GM18520 (cell line): ENCODE measurements around the gene ACOX3.
"Not testable (repeated sequence)": the region's sequence is repeated elsewhere in the genome, so short reads cannot be mapped to it uniquely, and the experiment has no call there.

ENCODE experiments used
- ATAC-seq: cut with Tn5 transposase; IDR thresholded peaks from one replicate; pipeline ENCODE4 v1.9.1; 2021; ENCODE audit not compliant: unreplicated experiment

ACOX3 gene

DNA sequence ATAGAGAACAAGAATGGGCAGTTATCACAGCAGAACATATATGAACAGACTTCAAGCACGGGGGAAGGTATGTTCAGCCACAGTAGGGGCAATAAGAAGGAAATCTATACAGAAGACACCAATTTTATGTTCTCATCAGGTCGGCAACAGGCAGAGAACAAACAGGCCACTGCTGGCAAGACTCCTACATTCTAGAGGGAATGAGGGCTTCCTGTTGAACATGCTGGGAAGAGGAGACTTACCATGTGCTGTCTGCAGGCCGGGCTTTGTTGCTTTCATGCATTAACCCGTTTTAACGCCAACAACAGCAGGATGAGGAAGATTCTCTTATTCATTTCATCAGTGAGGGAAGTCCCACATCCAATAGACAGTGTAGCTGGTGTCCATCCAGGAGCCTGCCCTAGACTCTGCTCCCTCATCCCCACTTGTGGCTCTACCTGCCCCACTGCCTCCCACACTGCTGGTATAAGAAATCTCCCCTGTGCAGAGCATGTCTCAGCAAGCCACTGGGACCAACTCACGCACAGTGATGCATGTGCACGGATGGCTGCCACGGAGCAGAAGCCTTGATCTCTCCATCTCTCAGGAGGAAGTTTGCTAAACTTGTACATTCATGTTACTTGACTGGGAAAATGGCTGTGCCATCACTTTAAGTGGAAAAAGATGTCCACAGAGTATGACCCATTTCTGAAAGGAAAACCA is 84.5 kb downstream of the ACOX3 start:
- ATAC-seq = no peak

DNA sequence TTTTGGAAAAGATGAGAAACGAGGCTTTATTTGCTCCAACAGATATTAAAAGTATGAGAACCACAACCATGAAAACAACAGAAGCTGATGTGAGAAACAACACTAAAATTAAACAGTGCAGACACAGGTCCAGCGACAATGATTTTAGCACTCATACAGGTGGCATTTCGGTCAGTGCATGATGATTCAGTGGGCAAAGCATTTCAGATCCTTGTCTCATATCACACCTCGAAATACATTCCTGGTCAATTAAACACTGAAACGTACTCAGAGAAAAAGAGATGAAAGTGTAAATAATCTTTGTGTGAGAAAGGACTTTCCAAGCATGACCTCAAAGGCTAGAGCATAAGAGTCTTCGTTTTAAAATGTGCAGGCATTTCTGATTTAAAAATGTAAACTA is 85.2 kb downstream of the ACOX3 start:
- no peak for ATAC-seq

DNA sequence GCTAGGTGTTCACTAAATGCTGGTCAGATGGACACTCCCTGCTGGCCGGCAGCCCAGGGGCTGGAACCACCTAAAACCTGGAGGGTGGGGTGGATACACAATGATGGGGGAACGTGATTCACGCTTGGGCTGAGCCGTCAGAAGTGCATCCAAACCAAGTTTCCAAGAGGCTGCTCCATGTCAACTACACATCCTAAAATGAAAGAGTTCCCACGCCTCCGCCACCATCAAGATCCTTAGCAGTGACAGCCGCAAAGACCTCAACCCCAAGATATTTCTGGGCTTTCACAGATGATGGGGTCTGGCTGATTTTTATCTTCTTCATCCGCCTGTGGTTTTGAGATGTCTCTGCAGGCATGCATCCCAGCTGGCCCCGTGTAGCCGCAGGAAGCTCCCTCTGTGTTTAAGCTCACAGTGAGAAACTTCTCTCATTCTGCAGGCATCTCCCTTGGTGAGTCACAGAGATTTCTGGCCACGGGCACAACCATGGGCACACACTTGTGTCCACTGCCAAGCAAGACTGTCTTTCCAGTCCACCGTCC is 86.5 kb downstream of the ACOX3 start:
- ATAC-seq = no peak

DNA sequence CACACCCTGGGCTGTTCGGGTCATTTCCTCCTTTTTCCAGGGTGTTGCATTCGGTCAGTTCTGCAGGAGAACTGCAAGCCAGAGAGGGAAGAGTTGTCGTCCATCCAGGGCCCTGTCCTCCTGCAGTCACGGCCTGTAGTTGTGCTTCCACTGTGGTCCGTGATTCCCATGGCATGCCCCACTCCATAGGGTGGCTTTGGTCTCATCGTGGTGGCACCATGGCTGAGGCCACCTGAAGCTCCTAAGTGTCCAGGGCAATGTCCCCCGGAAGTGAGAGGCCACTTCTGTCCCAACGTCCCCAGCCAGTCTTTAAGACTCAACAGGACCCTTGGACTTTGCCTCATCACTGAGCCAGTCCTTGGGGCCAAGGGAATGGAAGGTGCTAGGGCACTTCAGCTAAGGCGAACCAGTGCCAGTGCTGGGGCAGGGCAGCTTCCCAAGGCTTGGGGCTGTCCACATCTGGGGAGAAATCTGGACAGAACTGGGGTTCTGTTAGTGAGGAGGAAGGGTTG is 87.3 kb downstream of the ACOX3 start:
- ATAC-seq = no peak

DNA sequence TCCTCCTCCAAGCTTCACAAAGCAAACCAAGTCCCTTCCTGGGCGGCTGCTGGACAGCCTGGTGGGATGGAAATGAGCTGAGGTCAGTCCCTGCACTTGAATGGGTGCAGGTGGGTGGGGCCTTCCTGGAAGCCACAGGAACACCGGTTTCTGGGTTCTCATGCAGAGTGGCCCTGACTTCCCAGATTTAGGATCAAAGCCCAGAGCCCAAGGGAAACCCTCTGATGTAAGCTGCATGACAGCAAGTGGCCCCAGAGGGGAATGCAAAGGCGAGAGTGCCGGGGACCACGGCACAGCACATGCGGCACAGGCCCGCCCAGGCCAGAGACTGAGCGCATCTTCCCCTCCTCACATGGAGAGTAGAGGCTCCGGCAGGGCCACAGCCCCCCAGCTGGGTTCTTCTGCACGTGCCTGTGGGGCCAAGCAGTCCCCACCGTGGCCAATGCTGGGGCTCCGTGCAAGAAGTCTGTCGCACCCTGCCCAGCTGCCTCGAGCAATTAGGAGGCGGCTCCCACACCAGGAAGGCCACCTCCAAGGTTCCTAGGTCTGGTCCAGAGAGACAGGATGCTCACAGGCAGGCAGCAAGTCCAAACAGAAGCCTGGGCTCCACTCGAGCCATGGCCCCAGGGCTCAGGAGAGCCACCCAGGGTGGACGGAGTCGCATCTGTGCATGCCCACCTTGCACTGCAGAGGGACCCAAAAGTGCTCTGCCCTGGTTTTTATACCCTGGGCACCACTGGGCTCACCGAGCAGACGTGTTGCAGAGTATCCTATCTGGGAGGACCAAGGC is 88.0 kb downstream of the ACOX3 start:
- ATAC-seq = no peak

DNA sequence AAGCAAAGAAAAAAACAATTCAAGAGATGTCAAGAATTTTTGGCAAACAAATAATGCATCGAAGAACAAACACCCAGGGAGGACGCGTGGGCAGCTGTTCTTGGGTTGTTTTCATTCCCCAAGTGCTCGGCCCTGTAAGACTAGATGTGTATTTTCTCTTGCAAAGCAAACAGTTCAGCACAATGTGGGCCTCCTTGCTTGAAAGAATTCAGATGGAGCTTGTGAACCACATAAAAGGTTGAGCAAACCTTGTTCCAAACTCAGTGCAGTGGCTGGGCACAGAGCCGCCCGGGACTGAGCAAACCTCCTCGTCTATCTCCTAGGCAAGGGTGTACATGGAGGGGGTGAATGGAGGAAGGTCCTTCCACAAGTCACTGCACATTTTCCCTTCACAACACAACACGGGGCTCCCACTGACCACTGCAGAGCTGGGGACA is 88.6 kb downstream of the ACOX3 start:
- no peak for ATAC-seq

DNA sequence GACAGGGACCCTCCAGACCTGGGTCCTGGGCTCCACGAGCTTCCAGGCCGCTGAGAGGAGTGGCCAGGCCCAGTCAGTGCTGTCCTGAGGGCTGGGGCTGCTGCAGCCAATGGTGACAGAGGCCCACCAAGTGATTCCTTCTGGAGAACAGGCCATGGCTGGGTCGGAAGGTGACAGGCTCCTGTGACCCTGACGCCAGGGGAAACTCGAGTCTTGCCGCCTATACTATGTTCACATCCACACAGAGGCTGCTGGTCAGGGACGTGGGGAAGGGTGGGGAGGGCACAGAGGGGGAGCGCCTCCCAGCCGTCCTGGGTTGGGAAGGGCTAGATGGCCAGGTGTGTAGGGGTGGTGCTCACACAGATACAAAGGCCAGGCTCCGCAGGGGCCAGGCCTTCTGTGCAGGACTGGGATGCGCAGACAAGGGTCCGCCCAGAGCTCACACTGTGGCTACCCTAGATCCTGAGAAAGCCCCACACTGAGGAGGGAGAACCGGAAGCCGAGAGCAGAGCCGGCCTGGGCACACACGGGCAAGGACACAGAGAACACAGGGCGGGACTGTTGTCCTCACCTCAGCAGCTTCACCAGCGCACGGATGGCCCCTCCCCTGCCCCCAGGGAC is 89.6 kb downstream of the ACOX3 start:
- ATAC-seq = no peak

DNA sequence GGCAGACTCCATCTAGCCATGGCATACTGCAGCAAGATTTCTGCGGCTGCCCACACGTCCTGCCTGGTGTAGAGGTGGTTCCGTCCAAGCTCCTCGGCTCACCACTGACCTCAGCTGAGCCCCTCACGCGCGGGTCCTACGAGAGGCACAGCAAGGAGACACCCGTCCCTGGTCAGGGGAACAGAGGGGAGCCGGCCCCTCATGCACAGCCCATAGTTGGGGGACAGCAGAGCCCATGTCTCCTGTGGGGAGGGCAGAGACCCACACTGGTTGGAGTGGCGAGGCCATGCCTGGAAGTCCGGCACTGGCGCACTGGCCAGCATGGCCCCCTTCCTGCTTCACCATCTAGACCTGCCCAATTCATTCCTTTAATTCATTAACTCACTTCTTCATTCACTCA is 90.2 kb downstream of the ACOX3 start:
- ATAC-seq = no peak

DNA sequence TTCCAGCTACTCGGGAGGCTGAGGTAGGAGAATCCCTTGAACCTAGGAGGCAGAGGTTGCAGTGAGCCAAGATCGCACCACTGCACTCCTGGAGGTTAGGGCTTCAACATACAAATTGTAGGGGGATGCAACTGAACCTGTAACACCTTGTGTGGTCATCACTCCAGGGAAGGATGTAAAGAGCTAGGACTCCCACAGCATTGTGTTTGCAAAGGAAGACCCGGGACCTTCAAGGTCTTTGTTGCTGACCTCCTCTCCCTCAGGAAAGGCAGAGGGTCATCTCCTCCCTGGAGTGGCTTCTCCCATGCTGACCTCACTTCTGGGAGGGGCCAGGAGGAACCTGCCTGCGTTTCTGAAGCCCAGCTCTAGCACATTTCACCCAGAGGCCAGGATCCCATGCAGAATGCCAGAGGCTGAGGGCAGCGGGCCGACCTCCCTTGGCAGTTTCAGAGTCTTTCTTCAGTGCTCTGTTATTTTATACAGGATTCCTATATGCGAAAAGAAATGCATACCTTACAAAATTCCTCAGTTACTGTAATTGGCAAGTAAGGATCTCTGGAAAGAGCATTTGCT is 90.8 kb downstream of the ACOX3 start:
- ATAC-seq = no peak

DNA sequence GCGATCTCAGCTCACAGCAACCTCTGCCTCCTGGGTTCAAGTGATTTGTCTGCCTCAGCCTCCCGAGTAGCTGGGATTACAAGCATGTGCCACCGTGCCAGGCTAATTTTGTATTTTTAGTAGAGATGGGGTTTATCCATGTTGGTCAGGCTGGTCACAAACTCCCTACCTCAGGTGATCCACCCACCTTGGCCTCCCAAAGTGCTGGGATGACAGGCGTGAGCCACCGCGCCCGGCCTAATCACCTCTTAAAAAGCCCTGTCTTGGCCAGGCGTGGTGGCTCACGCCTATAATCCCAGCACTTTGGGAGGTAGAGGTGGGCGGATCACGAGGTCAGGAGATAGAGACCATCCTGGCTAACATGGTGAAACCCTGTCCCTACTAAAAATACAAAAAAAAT is 91.3 kb downstream of the ACOX3 start:
- not testable (repeated sequence) for ATAC-seq

DNA sequence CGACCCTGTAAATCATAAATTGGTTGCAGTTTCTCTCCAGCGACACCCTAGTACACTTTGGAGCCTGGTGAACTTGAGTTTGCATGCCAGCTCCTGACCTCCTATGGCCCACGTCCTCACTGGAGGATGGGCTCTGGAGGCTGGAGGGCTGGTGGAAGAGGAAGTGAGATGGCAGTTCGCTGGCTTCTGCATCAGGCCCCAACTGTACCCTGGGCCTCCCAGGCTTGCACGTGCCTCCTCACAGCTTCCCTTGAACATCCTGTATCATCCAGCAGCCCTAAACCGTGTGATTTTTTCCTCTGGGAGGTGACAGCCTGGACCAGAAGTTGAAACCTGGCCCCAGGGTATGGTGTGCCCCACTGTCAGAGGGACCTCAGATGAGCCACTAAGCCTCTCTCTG is 92.5 kb downstream of the ACOX3 start:
- ATAC-seq = no peak

DNA sequence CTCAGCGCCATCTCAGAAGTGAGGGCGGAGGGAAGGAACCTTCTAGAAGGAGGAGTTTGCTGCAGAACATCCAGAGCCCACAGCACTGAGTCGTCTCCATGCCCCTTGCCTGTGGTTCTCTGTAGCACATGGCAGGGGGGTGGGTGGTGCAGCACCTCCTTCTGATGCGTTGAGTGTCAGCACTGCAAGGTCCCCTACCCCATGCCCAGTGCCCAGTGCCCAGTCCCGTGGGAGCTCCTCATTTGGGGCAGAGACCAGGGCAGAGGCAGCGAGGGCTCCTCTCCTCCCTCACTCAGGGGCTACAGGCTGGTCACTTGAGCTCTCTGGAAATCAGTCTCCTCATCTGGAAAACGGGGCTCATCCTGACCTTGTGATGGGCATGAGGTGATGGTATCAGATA is 92.9 kb downstream of the ACOX3 start:
- no peak for ATAC-seq

DNA sequence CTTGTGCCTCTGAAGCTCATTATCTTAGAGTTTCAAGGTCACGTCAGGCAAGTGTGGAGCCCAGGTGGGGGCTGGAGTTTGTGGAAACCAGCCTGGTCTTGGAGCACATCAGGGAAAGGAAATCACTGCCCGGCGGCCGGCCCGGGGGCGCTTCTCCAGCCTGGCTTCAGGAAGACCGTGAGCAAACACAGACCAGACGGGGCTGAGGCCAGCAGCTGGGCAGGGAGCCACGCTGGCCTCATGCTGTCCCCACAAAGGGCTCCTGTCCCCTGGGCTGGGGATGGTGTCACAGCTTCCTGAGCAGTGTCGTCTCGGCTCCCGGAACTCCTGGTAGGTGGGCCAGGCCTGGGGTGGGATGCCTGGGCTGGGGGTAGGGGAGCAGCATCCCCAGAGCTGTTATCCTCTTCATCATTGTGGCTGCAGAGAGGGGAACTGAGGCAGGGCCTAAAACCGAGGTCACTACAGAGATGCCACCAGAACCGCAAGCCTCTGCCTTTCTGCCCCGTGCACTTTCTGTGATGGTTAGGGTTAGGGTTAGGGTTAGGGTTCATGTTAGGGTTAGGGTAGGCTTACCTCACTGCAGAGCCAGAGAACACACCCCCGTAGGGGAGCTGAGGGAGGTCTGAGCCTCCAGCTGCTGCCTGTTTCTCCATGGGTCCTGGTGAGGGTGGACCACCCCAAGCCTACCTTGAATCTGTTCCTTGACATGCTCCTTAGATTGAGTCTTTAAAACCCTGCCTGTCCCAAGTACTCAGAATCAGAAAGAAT is 93.5 kb downstream of the ACOX3 start:
- ATAC-seq = no peak

DNA sequence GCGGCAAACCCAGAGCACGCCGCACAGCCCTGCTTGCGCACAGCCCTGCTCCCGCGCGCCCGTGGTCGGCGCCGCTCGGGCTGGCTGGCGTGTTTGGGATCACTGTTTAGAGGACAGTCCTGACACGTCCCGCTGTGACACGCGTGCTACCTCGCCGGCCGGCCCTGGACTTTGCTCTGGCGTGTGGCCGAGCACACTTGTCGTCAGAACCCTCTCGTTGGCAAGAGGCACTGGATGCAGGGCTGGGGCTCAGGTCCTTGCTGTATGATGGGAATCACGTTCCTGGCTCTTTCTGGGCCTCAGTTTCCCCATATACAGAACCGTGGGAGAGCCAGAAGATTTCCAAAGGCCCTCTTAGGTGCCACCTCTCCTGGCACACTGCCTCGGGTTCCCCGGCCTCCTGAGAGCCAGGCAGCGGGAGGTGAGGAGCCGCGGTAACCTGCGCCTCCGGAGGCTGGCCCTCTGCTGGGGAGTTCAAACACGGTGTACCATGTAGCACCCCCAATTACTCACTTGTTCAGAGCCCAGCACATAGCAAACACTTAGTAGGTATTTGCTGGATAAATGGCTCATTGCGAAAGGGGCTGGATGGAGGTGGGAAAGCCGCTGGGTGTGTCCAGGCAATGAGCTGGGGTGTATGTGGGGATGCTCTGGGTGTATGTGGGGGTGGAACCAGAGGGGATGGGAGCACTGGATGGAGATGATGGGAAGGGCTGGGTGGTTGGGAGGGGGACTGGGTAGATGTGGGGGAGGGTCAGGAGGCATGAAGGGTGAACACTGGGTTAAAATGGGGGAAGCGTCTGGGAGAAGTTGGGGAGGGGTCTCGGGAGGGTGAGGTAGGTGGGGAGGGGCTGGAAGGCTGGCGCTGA is 94.3 kb downstream of the ACOX3 start:
- no peak for ATAC-seq

DNA sequence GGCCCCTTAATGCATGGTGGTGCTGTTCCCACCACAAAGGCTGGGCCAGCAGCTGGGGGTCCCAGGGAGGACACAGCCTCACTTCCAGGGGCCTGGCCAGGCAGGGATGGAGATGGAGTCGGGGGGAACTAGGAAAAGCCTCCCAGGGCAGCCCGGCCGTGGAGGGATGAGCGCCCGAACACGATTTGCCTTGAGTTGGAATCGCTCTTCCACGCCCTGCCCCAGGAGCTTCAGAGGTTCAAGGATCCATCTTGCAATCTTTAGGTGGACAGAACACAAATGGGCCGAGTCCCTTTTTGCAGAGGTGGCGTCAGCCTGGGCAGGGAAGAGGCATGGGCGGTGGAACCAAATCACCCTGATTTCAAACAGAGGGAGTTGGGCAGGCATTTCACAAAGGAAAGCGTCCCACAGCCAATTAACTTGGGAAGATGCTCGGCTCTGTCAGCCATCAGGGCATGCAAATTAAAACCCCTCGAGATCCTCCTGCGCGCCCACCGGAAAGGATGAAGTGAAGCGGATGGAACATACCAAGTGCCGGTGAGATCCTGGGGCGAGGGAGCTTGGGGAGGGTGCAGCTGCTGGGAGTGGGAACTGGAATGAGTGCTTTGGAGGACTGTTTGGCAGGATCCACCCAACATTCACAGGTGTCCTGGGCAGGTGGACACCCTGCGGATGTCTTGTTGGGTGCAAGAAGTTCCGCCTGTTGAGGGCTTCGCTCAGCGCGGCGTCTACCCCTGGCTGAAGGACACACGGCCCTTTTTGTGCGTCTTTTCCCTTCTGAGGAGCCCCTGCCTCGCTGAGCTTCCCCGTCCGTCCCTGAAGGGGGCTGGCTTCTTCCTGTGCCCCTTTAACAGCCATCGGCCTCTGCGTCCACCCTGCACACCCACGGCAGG is 95.2 kb downstream of the ACOX3 start:
- no peak for ATAC-seq

DNA sequence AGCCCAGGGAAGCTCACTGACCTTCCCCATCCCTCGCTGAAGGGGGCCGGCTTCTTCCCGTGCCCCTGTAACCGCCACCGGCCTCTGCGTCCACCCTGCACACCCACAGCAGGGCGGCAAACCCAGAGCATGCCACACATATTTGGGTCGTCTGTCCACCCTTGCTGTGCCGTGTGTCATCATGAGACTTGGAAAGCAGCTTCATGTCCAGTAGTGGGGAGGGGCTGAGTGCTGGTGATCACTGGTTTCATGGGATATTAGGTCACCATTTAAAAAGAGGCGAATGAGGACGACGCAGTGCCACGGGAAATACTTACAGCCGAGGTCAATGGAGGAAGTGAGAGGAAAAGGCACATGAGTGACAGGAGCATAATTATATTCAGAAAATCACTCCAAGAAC is 96.1 kb downstream of the ACOX3 start:
- no peak for ATAC-seq

DNA sequence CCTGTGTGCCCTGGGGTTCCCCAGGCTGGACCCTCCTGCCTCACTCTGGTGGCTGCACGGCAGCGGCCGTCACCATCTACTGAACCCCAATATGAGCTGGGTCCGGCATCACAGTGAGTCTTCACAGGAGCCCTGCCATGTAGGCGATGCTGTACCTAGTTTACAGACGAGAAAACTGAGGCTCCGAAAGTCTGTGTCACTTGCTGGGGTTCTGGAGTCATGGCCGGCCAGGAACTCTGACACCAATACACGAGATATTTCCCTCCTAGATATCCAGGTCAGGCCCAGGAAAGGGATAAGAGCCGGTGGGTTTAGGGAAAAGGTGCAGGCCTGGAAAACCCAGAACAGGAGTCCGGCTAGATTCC is 96.6 kb downstream of the ACOX3 start:
- ATAC-seq = no peak

DNA sequence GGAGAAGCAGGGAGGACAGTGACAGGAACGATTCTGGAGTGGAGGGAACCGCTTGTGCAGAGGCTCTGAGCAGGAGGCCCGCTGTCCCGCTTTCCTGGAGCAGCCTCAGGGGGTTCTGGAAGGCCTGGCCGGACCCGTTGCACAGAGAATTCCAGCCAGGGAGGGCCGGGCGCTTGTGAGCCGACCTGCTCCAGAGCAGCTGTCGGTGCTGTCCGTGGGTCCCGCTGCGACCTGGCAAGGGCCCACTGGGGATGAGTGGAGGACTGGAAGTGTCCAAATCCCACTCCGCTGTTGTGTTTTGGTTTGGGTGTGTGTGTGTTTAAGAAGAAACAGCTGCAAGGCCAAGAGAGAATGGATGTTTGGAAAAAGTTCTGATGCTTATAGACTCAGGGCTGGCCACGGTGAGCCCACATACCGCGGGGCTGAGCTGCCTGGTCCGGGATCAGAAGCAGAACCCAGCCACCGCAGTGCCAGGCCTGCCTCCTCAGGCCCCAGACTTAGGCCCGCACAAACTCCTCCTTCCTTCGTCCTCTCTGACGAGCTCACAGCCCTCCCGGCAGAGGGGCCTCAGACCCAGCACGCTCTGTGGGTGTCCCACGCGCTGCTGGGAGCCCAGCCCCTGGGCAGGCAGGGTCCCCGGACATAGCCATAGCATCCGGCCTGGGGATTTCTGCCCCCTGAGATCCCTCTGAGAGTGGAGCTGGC is 97.1 kb downstream of the ACOX3 start:
- ATAC-seq = no peak
